CD4-positive, alpha-beta T cell (primary cell): Measurements from ENCODE around the gene ADM2. TPM values are rescaled to one million over a fixed set of nuclear protein-coding genes. Genes with fewer than 3 reads are reported as not detected.
A peak's percentile ranks its signal among the peaks of the same experiment; 100 is the strongest.

Experiments
- ATAC-seq: fragments of 200-7000 bp; cut with Tn5 transposase; one replicate; pipeline ENCODE4 v1.10.0; 2022; ENCODE audit warnings: mild to moderate bottlenecking; ENCODE audit not compliant: poor library complexity
- CTCF ChIA-PET: fragments of 350-600 bp; sonication (Branson Sonifier 250); formaldehyde crosslinking; loops from one replicate; lab custom pipeline; 2021; ENCODE audit warnings: antibody characterized with exemption, inconsistent platforms; lab: Charles Lee
- POLR2A ChIA-PET: fragments of 350-600 bp; sonication (Branson Sonifier 250); formaldehyde crosslinking; loops from one replicate; lab custom pipeline; 2021; ENCODE audit warnings: antibody characterized with exemption, inconsistent platforms; lab: Charles Lee
- DNase-seq, 14 experiments: peaks; one replicate each; pipeline ENCODE4 v3.0.0-alpha.2; 2013 to 2020; ENCODE audit warnings: mixed read lengths in 2 of 14
- H3K27ac ChIP-seq, 2 donors: one replicate each; pipeline versions ENCODE4 v1.5.1 to v1.7.0; 2013; ENCODE audit warnings: low read length in 2 of 2, low read depth in 1 of 2, mild to moderate bottlenecking in 1 of 2
- H3K27me3 ChIP-seq, 2 experiments: 1 replicate in 1 of 2; 2 replicates in 1 of 2; pipeline versions ENCODE4 v1.6.1 to v1.7.0; 2013; ENCODE audit warnings: low read length in 2 of 2, control low read depth in 1 of 2, mild to moderate bottlenecking in 1 of 2, moderate library complexity in 1 of 2; ENCODE audit not compliant: insufficient read depth in 2 of 2, control insufficient read depth in 1 of 2
- H3K36me3 ChIP-seq: one replicate; pipeline ENCODE4 v1.6.1; 2013; ENCODE audit warnings: low read length, control low read depth; ENCODE audit not compliant: insufficient read depth
- H3K4me1 ChIP-seq: one replicate; pipeline ENCODE4 v1.6.1; 2013; ENCODE audit warnings: low read length, control low read depth; ENCODE audit not compliant: insufficient read depth
- H3K4me3 ChIP-seq: one replicate; pipeline ENCODE4 v1.5.1; 2013; ENCODE audit warnings: mild to moderate bottlenecking, low read length, moderate library complexity
- H3K9me3 ChIP-seq, 2 experiments: 1 replicate in 1 of 2; 2 replicates in 1 of 2; pipeline versions ENCODE4 v1.6.1 to v1.7.0; 2013; ENCODE audit warnings: low read length in 2 of 2, mild to moderate bottlenecking in 2 of 2, control low read depth in 1 of 2, moderate library complexity in 1 of 2; ENCODE audit not compliant: control insufficient read depth in 1 of 2, insufficient read depth in 1 of 2
- H3K27ac Mint-ChIP-seq: one replicate; pipeline ENCODE4 v1.8.0; 2020; ENCODE audit warnings: mixed read lengths
- H3K27me3 Mint-ChIP-seq: one replicate; pipeline ENCODE4 v1.8.0; 2021; ENCODE audit warnings: mixed read lengths
- H3K36me3 Mint-ChIP-seq: one replicate; pipeline ENCODE4 v1.8.0; 2021; ENCODE audit warnings: low read depth, mixed read lengths
- H3K4me1 Mint-ChIP-seq: one replicate; pipeline ENCODE4 v1.8.0; 2021; ENCODE audit warnings: low read depth, mixed read lengths
- H3K4me3 Mint-ChIP-seq: one replicate; pipeline ENCODE4 v1.8.0; 2020; ENCODE audit warnings: mild to moderate bottlenecking, mixed read lengths
- H3K9me3 Mint-ChIP-seq: one replicate; pipeline ENCODE4 v1.8.0; 2020; ENCODE audit warnings: mixed read lengths
- CTCF ChIP-seq: fragments of 200-600 bp; IDR thresholded peaks from one replicate; pipeline ENCODE4 v1.8.0; 2022; ENCODE audit warnings: antibody characterized with exemption, mild to moderate bottlenecking
- intact Hi-C, 2 experiments: fragments of 100-400 bp; cut with DNase I in 1 of 2; cut with micrococcal nuclease in 1 of 2; formaldehyde crosslinking; loops; one replicate each; pipeline versions ENCODE4 v1.15.1 to v1.9.0; 2023 to 2025; cut with DNase I, micrococcal nuclease
- total RNA-seq, 174 experiments: library from RNA in 2 of 174; stranded (reverse) in 2 of 174; gene quantifications; one replicate each; pipeline ENCODE4 v1.2.3 and lab custom pipeline; 2021 to 2026

ADM2 gene
- total RNA-seq, 2 experiments from 2014 or later: 1.1 to 1.6 TPM

GRCh38 chr22:50489363-50490243 is 8.3 kb downstream of the ADM2 start:
- Mint-ChIP-seq H3K9me3 (no peaks in the 10 kb centered on the region), H3K4me3 (no peak overlapping the region), H3K27ac (no peak overlapping the region), H3K36me3 (no peaks in the 10 kb centered on the region), H3K27me3 (no peaks in the 10 kb centered on the region), H3K4me1 (peaks cover 12% of the 10 kb centered on the region)
- no peak for TF ChIP-seq CTCF
- Histone ChIP-seq H3K36me3 (no peaks in the 10 kb centered on the region), H3K4me3 (no peak overlapping the region), H3K9me3 (no peaks in the 10 kb centered on the region), H3K4me1 (peaks cover 12% of the 10 kb centered on the region), H3K27me3 (no peaks in the 10 kb centered on the region), H3K27ac (no peak overlapping the region)
- no peak for ATAC-seq
- DNase-seq: peak in 1 of 14 experiments; percentile 15
- ChIA-PET CTCF (no interaction called here), POLR2A (no interaction called here)
- intact Hi-C loops: no loop called here

- no peak for TF ChIP-seq CTCF
- Mint-ChIP-seq H3K9me3 (no peaks in the 10 kb centered on the region), H3K27ac (no peak overlapping the region), H3K4me1 (peaks cover 12% of the 10 kb centered on the region), H3K4me3 (peak overlapping the region; percentile 48), H3K27me3 (no peaks in the 10 kb centered on the region), H3K36me3 (no peaks in the 10 kb centered on the region)
- intact Hi-C loops: no loop called here
- Histone ChIP-seq H3K4me1 (peaks cover 12% of the 10 kb centered on the region), H3K36me3 (no peaks in the 10 kb centered on the region), H3K27me3 (no peaks in the 10 kb centered on the region), H3K27ac (no peak overlapping the region), H3K9me3 (no peaks in the 10 kb centered on the region), H3K4me3 (no peak overlapping the region)
- CTCF ChIA-PET: no interaction called here
- POLR2A ChIA-PET: no interaction called here
- DNase-seq (peak in 2 of 14 experiments; percentile 21 to 24), ATAC-seq (no peak)
Observed at GRCh38 chr22:50490531-50491308, 9.4 kb downstream of the ADM2 start.

- Mint-ChIP-seq H3K27me3 (no peaks in the 10 kb centered on the region), H3K9me3 (no peaks in the 10 kb centered on the region), H3K4me1 (peaks cover 9% of the 10 kb centered on the region), H3K27ac (no peak overlapping the region), H3K4me3 (no peak overlapping the region), H3K36me3 (peaks cover 2% of the 10 kb centered on the region)
- Histone ChIP-seq H3K27ac (no peak overlapping the region), H3K36me3 (peaks cover under 1% of the 10 kb centered on the region), H3K4me1 (peaks cover 5% of the 10 kb centered on the region), H3K4me3 (no peak overlapping the region), H3K27me3 (no peaks in the 10 kb centered on the region), H3K9me3 (no peaks in the 10 kb centered on the region)
- ChIA-PET CTCF (interaction anchor here (1.4 to 2.4 kb wide), 6 partner anchors 18 to 221 kb away, joined by 4 to 21 read pairs (median 6); partner anchors contain the start of genes SCO2 and SYCE3), POLR2A (interaction anchor here (0.6 to 1.4 kb wide), 3 partner anchors 27 to 124 kb away, joined by 3 to 7 read pairs (median 3); no protein-coding TSS in a partner anchor)
- DNase-seq: no peak
- intact Hi-C loops: loop anchor here (2.0 to 5.0 kb wide), 4 partner anchors 38 to 245 kb away; partner anchors contain the start of gene HDAC10 (in 1 of the 2)
- no peak for TF ChIP-seq CTCF
- no peak for ATAC-seq
Observed at GRCh38 chr22:50497093-50497492, 15.8 kb downstream of the ADM2 start.
